Neural cell (in vitro differentiated cells): ENCODE results near the gene SLC9C1. TPM values are rescaled to one million over a fixed set of nuclear protein-coding genes. Genes with fewer than 3 reads are reported as not detected.

Experiments
- H2AFZ ChIP-seq: fragments of 200-600, 300-800 bp; sonication (generic), shearing (Covaris generic); 2 replicates; pipeline ENCODE4 v1.6.0; 2014; ENCODE audit warnings: low read depth, mild to moderate bottlenecking, antibody characterized with exemption, low read length, moderate library complexity
- H3F3A ChIP-seq: fragments of 200-600 bp; shearing (Covaris generic); 2 replicates; pipeline ENCODE4 v1.6.1; 2016; ENCODE audit warnings: mild to moderate bottlenecking, moderate library complexity, mixed read lengths, antibody characterized with exemption, low read length; ENCODE audit not compliant: insufficient read depth, poor library complexity, severe bottlenecking
- H3K27ac ChIP-seq: fragments of 200-600, 300-800 bp; sonication (generic), shearing (Covaris generic); 2 replicates; pipeline ENCODE4 v1.5.1; 2014; ENCODE audit warnings: mild to moderate bottlenecking, low read length, moderate library complexity
- H3K27me3 ChIP-seq: fragments of 300-800, 200-600 bp; sonication (generic), shearing (Covaris generic); 2 replicates; pipeline ENCODE4 v1.6.0; 2014; ENCODE audit warnings: mild to moderate bottlenecking, low read depth, low read length, moderate library complexity; ENCODE audit not compliant: insufficient read depth
- H3K36me3 ChIP-seq: fragments of 300-800, 200-600 bp; sonication (generic), shearing (Covaris generic); 2 replicates; pipeline ENCODE4 v1.5.1; 2014; ENCODE audit warnings: mild to moderate bottlenecking, antibody characterized with exemption, low read length, moderate library complexity; ENCODE audit not compliant: insufficient read depth
- H3K4me2 ChIP-seq: fragments of 300-800, 200-600 bp; sonication (generic), shearing (Covaris generic); 2 replicates; pipeline ENCODE4 v1.6.0; 2014; ENCODE audit warnings: mild to moderate bottlenecking, low read length
- H3K4me3 ChIP-seq: fragments of 300-800, 200-600 bp; sonication (generic), shearing (Covaris generic); 2 replicates; pipeline ENCODE4 v1.5.1; 2014; ENCODE audit warnings: mild to moderate bottlenecking, low read length, moderate library complexity
- H3K79me2 ChIP-seq: fragments of 200-600 bp; shearing (Covaris generic); replicated peaks from 2 replicates; pipeline ENCODE4 v1.6.0; 2014; ENCODE audit warnings: mild to moderate bottlenecking, low read length, moderate library complexity; ENCODE audit not compliant: insufficient read depth
- H3K9ac ChIP-seq: fragments of 300-800, 200-600 bp; sonication (generic), shearing (Covaris generic); 2 replicates; pipeline ENCODE4 v1.6.1; 2016; ENCODE audit warnings: mild to moderate bottlenecking, low read length, mixed read lengths
- H3K9me2 ChIP-seq: fragments of 200-600 bp; shearing (Covaris generic); 2 replicates; pipeline ENCODE4 v1.6.1; 2016; ENCODE audit warnings: mild to moderate bottlenecking, low read length, mixed read lengths; ENCODE audit not compliant: insufficient read depth
- H3K9me3 ChIP-seq: fragments of 200-600, 300-800 bp; sonication (generic), shearing (Covaris generic); 2 replicates; pipeline ENCODE4 v1.6.1; 2016; ENCODE audit warnings: mild to moderate bottlenecking, mixed run types, low read length, moderate library complexity, mixed read lengths
- H4K20me1 ChIP-seq: fragments of 200-600 bp; shearing (Covaris generic); 2 replicates; pipeline ENCODE4 v1.6.1; 2016; ENCODE audit warnings: mild to moderate bottlenecking, mixed run types; ENCODE audit not compliant: insufficient read depth
- EP300 ChIP-seq: fragments of 450-650 bp; conservative IDR thresholded peaks from 2 replicates; pipeline ENCODE4 v1.6.1; 2014; ENCODE audit warnings: antibody characterized with exemption, mild to moderate bottlenecking, moderate library complexity; ENCODE audit not compliant: poor library complexity, severe bottlenecking
- EZH2 ChIP-seq: fragments of 200-600, 300-800 bp; shearing (Covaris generic), sonication (generic); IDR thresholded peaks from 2 replicates; pipeline ENCODE4 v1.6.1; 2014; ENCODE audit warnings: antibody characterized with exemption, low read length, borderline replicate concordance, mild to moderate bottlenecking; ENCODE audit not compliant: insufficient read depth, poor library complexity, severe bottlenecking
- MXI1 ChIP-seq: fragments of 450-650 bp; conservative IDR thresholded peaks from 2 replicates; pipeline ENCODE4 v1.6.1; 2014; ENCODE audit warnings: antibody characterized with exemption, mild to moderate bottlenecking; ENCODE audit not compliant: poor library complexity, severe bottlenecking
- POLR2AphosphoS5 ChIP-seq: IDR thresholded peaks from 2 replicates; pipeline ENCODE4 v1.6.1; 2012
- RAD21 ChIP-seq: fragments of 450-650 bp; conservative IDR thresholded peaks from 2 replicates; pipeline ENCODE4 v1.6.1; 2014; ENCODE audit warnings: antibody characterized with exemption, mild to moderate bottlenecking, moderate library complexity
- SMC3 ChIP-seq: fragments of 450-650 bp; conservative IDR thresholded peaks from 2 replicates; pipeline ENCODE4 v1.6.1; 2014; ENCODE audit warnings: antibody characterized with exemption, mild to moderate bottlenecking, moderate library complexity; ENCODE audit not compliant: poor library complexity
- TAF1 ChIP-seq: IDR thresholded peaks from 2 replicates; pipeline ENCODE4 v1.6.1; 2012; ENCODE audit warnings: low read depth
- polyA plus RNA-seq: library from polyadenylated mRNA; depleted of rRNA; stranded (reverse); fragments of >200 nt; gene quantifications from 2 replicates; pipeline ENCODE4 v1.2.3, GENCODE V29; 2014
- TF ChIP-seq, protein P1 (sequence below): IDR thresholded peaks from 2 replicates; pipeline ENCODE4 v1.6.1; 2012; ENCODE audit warnings: borderline replicate concordance
- TF ChIP-seq, protein P2 (sequence below): fragments of 450-650 bp; IDR thresholded peaks from 2 replicates; pipeline ENCODE4 v1.5.1; 2014; ENCODE audit warnings: antibody characterized with exemption, mild to moderate bottlenecking, moderate library complexity; ENCODE audit not compliant: poor library complexity, severe bottlenecking

SLC9C1 gene
- polyA plus RNA-seq, 1 donor from 2014 or later: not detected

DNA sequence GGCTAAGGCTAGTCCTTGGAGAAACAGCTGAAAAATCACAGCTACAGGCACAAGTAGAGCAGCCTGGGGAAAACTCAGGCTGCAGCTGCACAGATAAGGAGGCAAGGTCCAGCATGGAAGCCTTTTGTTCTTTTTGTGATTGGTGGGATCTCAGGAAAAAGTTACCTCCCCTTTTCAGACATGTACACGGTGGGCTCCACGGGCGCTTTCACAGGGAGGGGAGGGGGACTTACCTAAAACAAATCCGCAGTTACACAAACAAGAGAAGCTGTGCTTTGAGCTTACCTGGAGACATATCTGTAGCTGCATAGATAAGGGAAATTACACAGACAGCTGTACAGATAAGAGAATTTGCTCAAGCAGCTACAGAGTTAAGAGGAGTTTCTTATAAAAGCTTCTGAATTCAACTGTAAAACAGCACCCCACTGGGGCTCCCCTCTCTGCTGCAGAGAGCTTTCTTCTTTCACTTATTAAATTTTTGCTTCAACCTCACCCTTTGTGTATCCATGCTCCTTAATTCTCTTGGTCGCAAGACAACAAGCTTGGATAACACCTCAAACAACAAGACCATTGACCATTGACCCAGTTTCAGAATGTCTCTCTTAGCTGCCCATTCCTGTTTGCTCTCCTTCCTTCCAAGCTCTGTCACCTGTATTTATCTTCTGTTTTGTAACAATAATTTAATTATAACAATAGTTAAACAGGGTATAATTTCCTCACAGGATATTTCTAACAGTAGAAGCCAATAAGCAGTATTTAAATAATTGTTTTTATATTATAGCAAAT is 28.0 kb upstream of the SLC9C1 start:
- no peaks in the 10 kb centered on the region for H3K9me2 ChIP-seq
- H3K9me3 ChIP-seq: no peaks in the 10 kb centered on the region
- no peaks in the 10 kb centered on the region for H3K27me3 ChIP-seq
- no peak overlapping the region for H3K4me3 ChIP-seq
- no peaks in the 10 kb centered on the region for H3F3A ChIP-seq
- no peaks in the 10 kb centered on the region for H4K20me1 ChIP-seq
- no peak overlapping the region for H3K9ac ChIP-seq
- TF ChIP-seq POLR2AphosphoS5 (no peak), RAD21 (no peak), TAF1 (no peak), EZH2 (no peak), MXI1 (no peak), SMC3 (no peak), EP300 (no peak)
- TF ChIP-seq, protein P1, sequence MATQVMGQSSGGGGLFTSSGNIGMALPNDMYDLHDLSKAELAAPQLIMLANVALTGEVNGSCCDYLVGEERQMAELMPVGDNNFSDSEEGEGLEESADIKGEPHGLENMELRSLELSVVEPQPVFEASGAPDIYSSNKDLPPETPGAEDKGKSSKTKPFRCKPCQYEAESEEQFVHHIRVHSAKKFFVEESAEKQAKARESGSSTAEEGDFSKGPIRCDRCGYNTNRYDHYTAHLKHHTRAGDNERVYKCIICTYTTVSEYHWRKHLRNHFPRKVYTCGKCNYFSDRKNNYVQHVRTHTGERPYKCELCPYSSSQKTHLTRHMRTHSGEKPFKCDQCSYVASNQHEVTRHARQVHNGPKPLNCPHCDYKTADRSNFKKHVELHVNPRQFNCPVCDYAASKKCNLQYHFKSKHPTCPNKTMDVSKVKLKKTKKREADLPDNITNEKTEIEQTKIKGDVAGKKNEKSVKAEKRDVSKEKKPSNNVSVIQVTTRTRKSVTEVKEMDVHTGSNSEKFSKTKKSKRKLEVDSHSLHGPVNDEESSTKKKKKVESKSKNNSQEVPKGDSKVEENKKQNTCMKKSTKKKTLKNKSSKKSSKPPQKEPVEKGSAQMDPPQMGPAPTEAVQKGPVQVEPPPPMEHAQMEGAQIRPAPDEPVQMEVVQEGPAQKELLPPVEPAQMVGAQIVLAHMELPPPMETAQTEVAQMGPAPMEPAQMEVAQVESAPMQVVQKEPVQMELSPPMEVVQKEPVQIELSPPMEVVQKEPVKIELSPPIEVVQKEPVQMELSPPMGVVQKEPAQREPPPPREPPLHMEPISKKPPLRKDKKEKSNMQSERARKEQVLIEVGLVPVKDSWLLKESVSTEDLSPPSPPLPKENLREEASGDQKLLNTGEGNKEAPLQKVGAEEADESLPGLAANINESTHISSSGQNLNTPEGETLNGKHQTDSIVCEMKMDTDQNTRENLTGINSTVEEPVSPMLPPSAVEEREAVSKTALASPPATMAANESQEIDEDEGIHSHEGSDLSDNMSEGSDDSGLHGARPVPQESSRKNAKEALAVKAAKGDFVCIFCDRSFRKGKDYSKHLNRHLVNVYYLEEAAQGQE: no peak
- TF ChIP-seq, protein P2, sequence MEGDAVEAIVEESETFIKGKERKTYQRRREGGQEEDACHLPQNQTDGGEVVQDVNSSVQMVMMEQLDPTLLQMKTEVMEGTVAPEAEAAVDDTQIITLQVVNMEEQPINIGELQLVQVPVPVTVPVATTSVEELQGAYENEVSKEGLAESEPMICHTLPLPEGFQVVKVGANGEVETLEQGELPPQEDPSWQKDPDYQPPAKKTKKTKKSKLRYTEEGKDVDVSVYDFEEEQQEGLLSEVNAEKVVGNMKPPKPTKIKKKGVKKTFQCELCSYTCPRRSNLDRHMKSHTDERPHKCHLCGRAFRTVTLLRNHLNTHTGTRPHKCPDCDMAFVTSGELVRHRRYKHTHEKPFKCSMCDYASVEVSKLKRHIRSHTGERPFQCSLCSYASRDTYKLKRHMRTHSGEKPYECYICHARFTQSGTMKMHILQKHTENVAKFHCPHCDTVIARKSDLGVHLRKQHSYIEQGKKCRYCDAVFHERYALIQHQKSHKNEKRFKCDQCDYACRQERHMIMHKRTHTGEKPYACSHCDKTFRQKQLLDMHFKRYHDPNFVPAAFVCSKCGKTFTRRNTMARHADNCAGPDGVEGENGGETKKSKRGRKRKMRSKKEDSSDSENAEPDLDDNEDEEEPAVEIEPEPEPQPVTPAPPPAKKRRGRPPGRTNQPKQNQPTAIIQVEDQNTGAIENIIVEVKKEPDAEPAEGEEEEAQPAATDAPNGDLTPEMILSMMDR: no peak
- no peaks in the 10 kb centered on the region for H3K79me2 ChIP-seq
- no peak overlapping the region for H3K4me2 ChIP-seq
- H3K36me3 ChIP-seq: no peaks in the 10 kb centered on the region
- no peak overlapping the region for H2AFZ ChIP-seq
- H3K27ac ChIP-seq: no peak overlapping the region

DNA sequence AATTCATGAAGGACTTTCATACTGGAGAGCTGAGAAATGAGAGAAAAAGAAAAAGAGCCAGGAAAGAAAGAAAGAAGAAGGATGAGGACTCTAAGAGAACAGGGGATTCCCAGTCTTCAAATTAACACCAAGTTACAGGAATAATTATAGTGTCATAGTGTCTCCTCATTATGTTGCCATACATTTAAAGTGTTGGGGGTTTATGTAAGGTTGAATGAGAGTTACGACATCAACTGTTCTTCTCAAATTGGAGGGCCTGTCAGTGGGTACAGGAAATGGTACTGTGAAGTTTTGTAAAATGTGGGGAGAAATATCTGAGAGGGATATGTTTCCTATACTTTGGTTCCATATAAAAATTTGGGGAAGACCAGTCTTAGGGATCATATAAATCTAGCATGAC is 26.7 kb upstream of the SLC9C1 start:
- Histone ChIP-seq H3K79me2 (no peaks in the 10 kb centered on the region), H3K4me3 (no peak overlapping the region), H3K36me3 (no peaks in the 10 kb centered on the region), H3K9me2 (no peaks in the 10 kb centered on the region), H2AFZ (no peak overlapping the region), H3F3A (no peaks in the 10 kb centered on the region), H3K4me2 (no peak overlapping the region), H3K27ac (no peak overlapping the region), H3K9ac (no peak overlapping the region), H4K20me1 (no peaks in the 10 kb centered on the region), H3K9me3 (no peaks in the 10 kb centered on the region), H3K27me3 (no peaks in the 10 kb centered on the region)
- TF ChIP-seq TAF1 (no peak), RAD21 (no peak), POLR2AphosphoS5 (no peak), EP300 (no peak), SMC3 (no peak), MXI1 (no peak), EZH2 (no peak)
- TF ChIP-seq, protein P1: no peak
- TF ChIP-seq, protein P2: no peak
